GM12878 (cell line): ENCODE measurements around the gene MUSTN1. TPM values are rescaled to one million over a fixed set of nuclear protein-coding genes. Genes with fewer than 3 reads are reported as not detected.

Experiments used
- ATAC-seq: fragments of 200-7000 bp; cut with Tn5 transposase; 3 replicates; pipeline ENCODE4 v1.9.1; 2020; ENCODE audit warnings: mild to moderate bottlenecking, moderate library complexity
- BruUV-seq: library from RNA; stranded (reverse); fragments of 400-500 nt; replicated peaks from 2 replicates; lab custom pipeline; 2021; lab: Mats Ljungman, UMichigan
- CTCF ChIA-PET: fragments of 300-600 bp; sonication (Branson Sonifier 250); formaldehyde crosslinking; extraction: SDS; loops from one replicate; lab custom pipeline; 2021; ENCODE audit warnings: inconsistent platforms; lab: Yijun Ruan, JAX
- POLR2A ChIA-PET: fragments of 350-600 bp; formaldehyde crosslinking; extraction: SDS; loops from one replicate; lab custom pipeline; 2021; ENCODE audit warnings: inconsistent platforms; lab: Charles Lee
- RAD21 ChIA-PET: fragments of 300-600 bp; sonication (Branson Sonifier 250); formaldehyde crosslinking; loops from one replicate; lab custom pipeline; 2023; ENCODE audit warnings: antibody characterized with exemption; ENCODE audit not compliant: unreplicated experiment; lab: Charles Lee
- SMC1A ChIA-PET: fragments of 300-600 bp; sonication (Branson Sonifier 250); formaldehyde crosslinking; loops from one replicate; lab custom pipeline; 2023; ENCODE audit not compliant: unreplicated experiment, uncharacterized antibody; lab: Charles Lee
- DNase-seq: peaks from one replicate; pipeline ENCODE4 v3.0.0-alpha.2; 2011; ENCODE audit warnings: low read depth, low spot score
- FAIRE-seq: peaks from 3 replicates; lab custom pipeline; 2011; peaks lifted over from hg19 to GRCh38; lab: Jason Lieb, UNC
- H2AFZ ChIP-seq: 2 replicates; pipeline ENCODE4 v1.6.0; 2011; ENCODE audit warnings: low read depth, low read length, control low read depth; ENCODE audit not compliant: control insufficient read depth
- H3K27ac ChIP-seq: 2 replicates; pipeline ENCODE4 v1.5.1; 2011; ENCODE audit warnings: control low read depth; ENCODE audit not compliant: control insufficient read depth, insufficient read depth
- H3K27me3 ChIP-seq, 2 experiments: replicated peaks in 1 of 2; 2 replicates each; pipeline versions ENCODE4 v1.6.0 to v1.6.1; 2011; ENCODE audit warnings: low read length in 1 of 2; ENCODE audit not compliant: control insufficient read depth in 2 of 2, insufficient read depth in 2 of 2
- H3K36me3 ChIP-seq, 2 experiments: 2 replicates each; pipeline ENCODE4 v1.5.1; 2011; ENCODE audit warnings: low read length in 1 of 2; ENCODE audit not compliant: control insufficient read depth in 2 of 2, insufficient read depth in 2 of 2
- H3K4me1 ChIP-seq: 2 replicates; pipeline ENCODE4 v1.6.1; 2011; ENCODE audit warnings: mild to moderate bottlenecking, low read length, moderate library complexity, mixed read lengths; ENCODE audit not compliant: control insufficient read depth, insufficient read depth
- H3K4me2 ChIP-seq: 2 replicates; pipeline ENCODE4 v1.6.0; 2011; ENCODE audit warnings: control low read depth; ENCODE audit not compliant: control insufficient read depth, insufficient read depth
- H3K4me3 ChIP-seq: fragments of 200-600 bp; sonication (generic); 2 replicates; pipeline ENCODE4 v1.5.1; 2016
- H3K79me2 ChIP-seq: 2 replicates; pipeline ENCODE4 v1.6.0; 2011; ENCODE audit warnings: low read length; ENCODE audit not compliant: control insufficient read depth, insufficient read depth
- H3K9ac ChIP-seq: 2 replicates; pipeline ENCODE4 v1.8.0; 2011; ENCODE audit warnings: low read length, control low read depth, mixed read lengths; ENCODE audit not compliant: control insufficient read depth, insufficient read depth
- H3K9me3 ChIP-seq: replicated peaks from 3 replicates; pipeline ENCODE4 v1.5.1; 2011; ENCODE audit warnings: mild to moderate bottlenecking, low read length; ENCODE audit not compliant: control insufficient read depth, insufficient read depth
- H4K20me1 ChIP-seq: 2 replicates; pipeline ENCODE4 v1.6.0; 2011; ENCODE audit not compliant: control insufficient read depth, insufficient read depth
- PKNOX1 ChIP-seq: fragments of 450-650 bp; IDR thresholded peaks from 2 replicates; pipeline ENCODE4 v1.6.1; 2016; ENCODE audit warnings: mild to moderate bottlenecking
- WGBS: methylation state at CpG from one replicate; pipeline ENCODE4 v1.1.6; 2016; ENCODE audit warnings: low lambda C conversion rate; ENCODE audit not compliant: insufficient replicate concordance, insufficient coverage; ENCODE audit errors: missing lambda C conversion rate; 5-methylcytosine and 5-hydroxymethylcytosine counted together
- in situ Hi-C: fragments of 300-500 bp; cut with MboI; formaldehyde crosslinking; loops from 9 replicates; pipeline ENCODE4 v1.14.3; 2018; ENCODE audit warnings: mixed read lengths
- intact Hi-C: fragments of 100-400 bp; cut with micrococcal nuclease; formaldehyde crosslinking; loops from one replicate; pipeline ENCODE4 v1.14.2; 2022; ENCODE audit not compliant: unreplicated experiment
- polyA plus RNA-seq, 11 experiments: library from polyadenylated mRNA; depleted of rRNA in 4 of 11; unstranded in 6 of 11; stranded (reverse) in 5 of 11; fragments of >200 nt; fragmentation: Nextera tagmentation in 4 of 11; fragmentation: Illumina TruSeq in 1 of 11; extraction: Ambion mirVana in 4 of 11; extraction: Trizol in 1 of 11; gene quantifications; 1 replicate in 1 of 11; 2 replicates in 10 of 11; pipeline versions ENCODE4 v1.2.1 to v1.2.3, GENCODE V29; 2011 to 2016; ENCODE audit warnings: inconsistent platforms in 2 of 11, missing spikeins in 2 of 11, low read depth in 1 of 11
- total RNA-seq, 4 experiments: library from RNA; depleted of rRNA in 3 of 4; stranded (reverse); fragments of >200 nt in 3 of 4; fragmentation: Illumina TruSeq in 1 of 4; extraction: Trizol in 1 of 4; gene quantifications; 2 replicates each; pipeline versions ENCODE4 v1.2.1 to v1.2.3, GENCODE V29; 2013 to 2021

Gene MUSTN1
- total and polyA plus RNA-seq, 10 of the 15 experiments (the other 5 are each of a cell fraction or from before 2014, with no cell fraction given): 0.35 to 4.5 (median 1.2) TPM; not detected in 2

GRCh38 chr3:52788890-52789745, 45.7 kb downstream of the MUSTN1 start:
- H3K27ac ChIP-seq: no peak overlapping the region
- no peaks in the 10 kb centered on the region for H4K20me1 ChIP-seq
- H3K79me2 ChIP-seq: no peaks in the 10 kb centered on the region
- no TSS peak for BruUV-seq
- H3K9me3 ChIP-seq: no peaks in the 10 kb centered on the region
- SMC1A ChIA-PET: no interaction called here
- H3K36me3 ChIP-seq: no peaks in the 10 kb centered on the region
- TF ChIP-seq PKNOX1: no peak
- no peaks in the 10 kb centered on the region for H3K4me1 ChIP-seq
- FAIRE-seq (no peak), ATAC-seq (no peak), DNase-seq (no peak)
- RAD21 ChIA-PET: no interaction called here
- H3K4me3 ChIP-seq: no peak overlapping the region
- H3K9ac ChIP-seq: no peak overlapping the region
- POLR2A ChIA-PET: interaction anchor here (0.7 kb wide), 1 partner anchor 83 kb away, joined by 4 read pairs; the partner anchor contains the start of gene SPCS1
- in situ Hi-C loops: no loop called here
- no peak overlapping the region for H2AFZ ChIP-seq
- CTCF ChIA-PET: interaction anchor here (1.0 kb wide), 1 partner anchor 9 kb away, joined by 4 read pairs; no protein-coding TSS in a partner anchor
- 61% methylated on average over 16 of the region's 16 CpGs for WGBS
- no peak overlapping the region for H3K4me2 ChIP-seq
- no peaks in the 10 kb centered on the region; a peak in 1 of 4 replicates for H3K27me3 ChIP-seq
- intact Hi-C loops: no loop called here
